ENCODE data around the gene NHLRC4.
"Not testable (repeated sequence)": the region's sequence is repeated elsewhere in the genome, so short reads cannot be mapped to it uniquely, and the experiment has no call there.

The NHLRC4 gene

GRCh38 chr16:586047-586644 lies 19.3 kb downstream of the NHLRC4 start:
- DNase-seq: no peak

GRCh38 chr16:586645-587590 lies 20.1 kb downstream of the NHLRC4 start:
- no peak for DNase-seq

- DNase-seq: no peak
These were observed 21.8 kb downstream of the NHLRC4 start for GRCh38 chr16:588639-588888.

- DNase-seq: peak; percentile 94
These were observed 22.3 kb downstream of the NHLRC4 start for GRCh38 chr16:588889-589657.

- peak; percentile 94 for DNase-seq
These were observed 22.9 kb downstream of the NHLRC4 start, which contains the start of gene RAB40C for GRCh38 chr16:589658-590187. Gene RAB40C, plus strand, starts transcription at chr16:590066. Its CDS starts 226 bp downstream, at chr16:590292.

- DNase-seq: no peak
These were observed 23.5 kb downstream of the NHLRC4 start for GRCh38 chr16:590188-590814.

- DNase-seq: no peak
These were observed 24.0 kb downstream of the NHLRC4 start for GRCh38 chr16:590815-591200.

GRCh38 chr16:591231-591630 lies 24.4 kb downstream of the NHLRC4 start:
- no peak for DNase-seq

GRCh38 chr16:591892-592517 lies 25.2 kb downstream of the NHLRC4 start:
- DNase-seq: no peak

- DNase-seq: no peak
These were observed 25.9 kb downstream of the NHLRC4 start for GRCh38 chr16:592518-593306.

- no peak for DNase-seq
These were observed 26.6 kb downstream of the NHLRC4 start for GRCh38 chr16:593406-593805.

GRCh38 chr16:593807-594206 lies 27.0 kb downstream of the NHLRC4 start:
- DNase-seq: no peak

- DNase-seq: no peak
These were observed 28.3 kb downstream of the NHLRC4 start for GRCh38 chr16:595094-595528.

- DNase-seq: no peak
These were observed 29.3 kb downstream of the NHLRC4 start for GRCh38 chr16:595942-596735.

- no peak for DNase-seq
These were observed 29.9 kb downstream of the NHLRC4 start for GRCh38 chr16:596736-597060.

- DNase-seq: not testable (repeated sequence)
These were observed 30.9 kb downstream of the NHLRC4 start for GRCh38 chr16:597655-598054.

- DNase-seq: no peak
These were observed 32.3 kb downstream of the NHLRC4 start for GRCh38 chr16:598823-599739.

GRCh38 chr16:600781-601180 lies 34.0 kb downstream of the NHLRC4 start:
- DNase-seq: no peak

- no peak for DNase-seq
These were observed 37.1 kb downstream of the NHLRC4 start for GRCh38 chr16:603933-604332.
